ENCODE data around the gene CHRM4.

Gene CHRM4

GRCh38 chr11:46351606-46352005 is 40.0 kb downstream of the CHRM4 start:
- H3K79me1 ChIP-seq (ENCODE audit: low read depth, low read length), result peaks cover 17% of the 10 kb centered on the region
- peaks cover 0 to 12% of the 10 kb centered on the region in 2 donors for H3K36me3 ChIP-seq (replicated peaks in 1 of 2; ENCODE audit: control insufficient read depth in 2 of 2, insufficient read depth in 2 of 2, low read length in 2 of 2)
- no peak overlapping the region for H3K4ac ChIP-seq (ENCODE audit: low read length)
- no peak overlapping the region for H3K23ac ChIP-seq (ENCODE audit: low read depth, low read length, poor library complexity)
- H3K4me1 ChIP-seq (ENCODE audit: control insufficient read depth in 2 of 2, insufficient read depth in 1 of 2, low read depth in 1 of 2, low read length in 2 of 2), result peaks cover 12 to 27% of the 10 kb centered on the region in 2 donors
- H3K4me3 ChIP-seq (ENCODE audit: low read length in 2 of 2), result no peak overlapping the region
- H3K4me2 ChIP-seq (ENCODE audit: insufficient read depth, low read length, poor library complexity, severe bottlenecking), result no peak overlapping the region
- no peak overlapping the region for H2BK12ac ChIP-seq (ENCODE audit: low read length)
- H2BK5ac ChIP-seq (ENCODE audit: low read length), result no peak overlapping the region
- WGBS, 2 donors (ENCODE audit: extremely low coverage in 2 of 2, insufficient read length in 2 of 2, insufficient replicate concordance in 1 of 2), result no CpG with 5 or more reads among the region's 5 CpGs
- no peak overlapping the region for H2AFZ ChIP-seq (ENCODE audit: low read length)
- no peak for DNase-seq (ENCODE audit: low spot score)
- no peaks in the 10 kb centered on the region for H3K9me3 ChIP-seq (replicated peaks in 1 of 2; ENCODE audit: control insufficient read depth in 2 of 2, insufficient read depth in 1 of 2, low read depth in 1 of 2, low read length in 2 of 2)
- H2AK5ac ChIP-seq (ENCODE audit: low read depth, low read length), result peak overlapping the region; percentile 93
- no peak overlapping the region for H2BK120ac ChIP-seq (ENCODE audit: low read depth, low read length)
- H3K27me3 ChIP-seq (ENCODE audit: control insufficient read depth in 3 of 3, insufficient read depth in 3 of 3, low read depth in 1 of 3, low read length in 3 of 3), result peaks cover 0 to 4% (median 0%) of the 10 kb centered on the region in 3 experiments
- H3K9ac ChIP-seq (ENCODE audit: low read depth, low read length, poor library complexity), result no peak overlapping the region
- H4K8ac ChIP-seq (ENCODE audit: low read depth, low read length), result no peak overlapping the region
- H3K27ac ChIP-seq (replicated peaks; ENCODE audit: low read length), result no peak overlapping the region
- no peak overlapping the region for H3K18ac ChIP-seq (ENCODE audit: low read length)
- no peak overlapping the region for H3K14ac ChIP-seq (ENCODE audit: low read length)
- H2BK15ac ChIP-seq (ENCODE audit: low read length), result no peak overlapping the region
- no peak overlapping the region for H4K91ac ChIP-seq (ENCODE audit: low read depth, low read length, poor library complexity)

- H3K9me3 ChIP-seq (replicated peaks in 1 of 2; ENCODE audit: control insufficient read depth in 2 of 2, insufficient read depth in 1 of 2, low read depth in 1 of 2, low read length in 2 of 2), result no peaks in the 10 kb centered on the region
- no peak overlapping the region for H2BK120ac ChIP-seq (ENCODE audit: low read depth, low read length)
- peaks cover 14 to 24% of the 10 kb centered on the region in 2 donors for H3K4me1 ChIP-seq (ENCODE audit: control insufficient read depth in 2 of 2, insufficient read depth in 1 of 2, low read depth in 1 of 2, low read length in 2 of 2)
- no peak overlapping the region for H3K14ac ChIP-seq (ENCODE audit: low read length)
- no peak overlapping the region for H2AFZ ChIP-seq (ENCODE audit: low read length)
- no CpG with 5 or more reads among the region's 8 CpGs for WGBS, 2 donors (ENCODE audit: extremely low coverage in 2 of 2, insufficient read length in 2 of 2, insufficient replicate concordance in 1 of 2)
- no peak overlapping the region for H3K23ac ChIP-seq (ENCODE audit: low read depth, low read length, poor library complexity)
- H2BK15ac ChIP-seq (ENCODE audit: low read length), result no peak overlapping the region
- H3K27me3 ChIP-seq (ENCODE audit: control insufficient read depth in 3 of 3, insufficient read depth in 3 of 3, low read depth in 1 of 3, low read length in 3 of 3), result peaks cover 0 to 5% (median 0%) of the 10 kb centered on the region in 3 experiments
- peaks cover 15% of the 10 kb centered on the region for H3K79me1 ChIP-seq (ENCODE audit: low read depth, low read length)
- peaks cover 0 to 8% of the 10 kb centered on the region in 2 donors for H3K36me3 ChIP-seq (replicated peaks in 1 of 2; ENCODE audit: control insufficient read depth in 2 of 2, insufficient read depth in 2 of 2, low read length in 2 of 2)
- no peak overlapping the region for H4K91ac ChIP-seq (ENCODE audit: low read depth, low read length, poor library complexity)
- H3K4ac ChIP-seq (ENCODE audit: low read length), result no peak overlapping the region
- no peak overlapping the region for H3K4me2 ChIP-seq (ENCODE audit: insufficient read depth, low read length, poor library complexity, severe bottlenecking)
- H3K27ac ChIP-seq (replicated peaks; ENCODE audit: low read length), result no peak overlapping the region
- H3K4me3 ChIP-seq (ENCODE audit: low read length in 2 of 2), result no peak overlapping the region
- H2AK5ac ChIP-seq (ENCODE audit: low read depth, low read length), result no peak overlapping the region
- DNase-seq (ENCODE audit: low spot score), result no peak
- no peak overlapping the region for H2BK5ac ChIP-seq (ENCODE audit: low read length)
- H2BK12ac ChIP-seq (ENCODE audit: low read length), result no peak overlapping the region
- H4K8ac ChIP-seq (ENCODE audit: low read depth, low read length), result no peak overlapping the region
- H3K9ac ChIP-seq (ENCODE audit: low read depth, low read length, poor library complexity), result peak overlapping the region; percentile 76
- peak overlapping the region; percentile 52 for H3K18ac ChIP-seq (ENCODE audit: low read length)
These were observed 40.4 kb downstream of the CHRM4 start for GRCh38 chr11:46351148-46351547.

- WGBS, 2 donors (ENCODE audit: extremely low coverage in 2 of 2, insufficient read length in 2 of 2, insufficient replicate concordance in 1 of 2), result no CpG with 5 or more reads among the region's 3 CpGs
These were observed 40.9 kb downstream of the CHRM4 start for GRCh38 chr11:46350695-46351094.

GRCh38 chr11:46348566-46349401 is 42.8 kb downstream of the CHRM4 start:
- H2BK120ac ChIP-seq (ENCODE audit: low read depth, low read length), result no peak overlapping the region
- H3K27ac ChIP-seq (replicated peaks; ENCODE audit: low read length), result no peak overlapping the region
- H2AK5ac ChIP-seq (ENCODE audit: low read depth, low read length), result no peak overlapping the region
- peak overlapping the region in 1 of 2 donors; percentile 75 for H3K4me3 ChIP-seq (ENCODE audit: low read length in 2 of 2)
- no peak overlapping the region for H3K14ac ChIP-seq (ENCODE audit: low read length)
- no peak overlapping the region for H4K8ac ChIP-seq (ENCODE audit: low read depth, low read length)
- H4K91ac ChIP-seq (ENCODE audit: low read depth, low read length, poor library complexity), result no peak overlapping the region
- peaks cover 0 to 4% of the 10 kb centered on the region in 2 donors for H3K36me3 ChIP-seq (replicated peaks in 1 of 2; ENCODE audit: control insufficient read depth in 2 of 2, insufficient read depth in 2 of 2, low read length in 2 of 2)
- no peak overlapping the region for H3K4ac ChIP-seq (ENCODE audit: low read length)
- H3K79me1 ChIP-seq (ENCODE audit: low read depth, low read length), result peaks cover 15% of the 10 kb centered on the region
- peaks cover 0 to 5% (median 0%) of the 10 kb centered on the region in 3 experiments for H3K27me3 ChIP-seq (ENCODE audit: control insufficient read depth in 3 of 3, insufficient read depth in 3 of 3, low read depth in 1 of 3, low read length in 3 of 3)
- H3K4me1 ChIP-seq (ENCODE audit: control insufficient read depth in 2 of 2, insufficient read depth in 1 of 2, low read depth in 1 of 2, low read length in 2 of 2), result peaks cover 18 to 23% of the 10 kb centered on the region in 2 donors
- H2BK5ac ChIP-seq (ENCODE audit: low read length), result no peak overlapping the region
- WGBS, 2 donors (ENCODE audit: extremely low coverage in 2 of 2, insufficient read length in 2 of 2, insufficient replicate concordance in 1 of 2), result no CpG with 5 or more reads among the region's 18 CpGs
- no peak overlapping the region for H2BK12ac ChIP-seq (ENCODE audit: low read length)
- H2BK15ac ChIP-seq (ENCODE audit: low read length), result no peak overlapping the region
- DNase-seq (ENCODE audit: low spot score), result no peak
- no peaks in the 10 kb centered on the region for H3K9me3 ChIP-seq (replicated peaks in 1 of 2; ENCODE audit: control insufficient read depth in 2 of 2, insufficient read depth in 1 of 2, low read depth in 1 of 2, low read length in 2 of 2)
- H3K9ac ChIP-seq (ENCODE audit: low read depth, low read length, poor library complexity), result no peak overlapping the region
- H3K23ac ChIP-seq (ENCODE audit: low read depth, low read length, poor library complexity), result no peak overlapping the region
- no peak overlapping the region for H2AFZ ChIP-seq (ENCODE audit: low read length)
- no peak overlapping the region for H3K4me2 ChIP-seq (ENCODE audit: insufficient read depth, low read length, poor library complexity, severe bottlenecking)
- H3K18ac ChIP-seq (ENCODE audit: low read length), result no peak overlapping the region

More at GRCh38 chr11:46350695-46351094, 40.9 kb downstream of the CHRM4 start:
- peaks cover 0 to 5% (median 0%) of the 10 kb centered on the region in 3 experiments for H3K27me3 ChIP-seq (ENCODE audit: control insufficient read depth in 3 of 3, insufficient read depth in 3 of 3, low read depth in 1 of 3, low read length in 3 of 3)
- H2BK120ac ChIP-seq (ENCODE audit: low read depth, low read length), result no peak overlapping the region
- no peak overlapping the region for H3K4me3 ChIP-seq (ENCODE audit: low read length in 2 of 2)
- H3K4me1 ChIP-seq (ENCODE audit: control insufficient read depth in 2 of 2, insufficient read depth in 1 of 2, low read depth in 1 of 2, low read length in 2 of 2), result peaks cover 14 to 23% of the 10 kb centered on the region in 2 donors
- no peak overlapping the region for H3K14ac ChIP-seq (ENCODE audit: low read length)
- no peak overlapping the region for H3K23ac ChIP-seq (ENCODE audit: low read depth, low read length, poor library complexity)
- no peak for DNase-seq (ENCODE audit: low spot score)
- no peak overlapping the region for H2AK5ac ChIP-seq (ENCODE audit: low read depth, low read length)
- H2BK12ac ChIP-seq (ENCODE audit: low read length), result no peak overlapping the region
- H3K18ac ChIP-seq (ENCODE audit: low read length), result no peak overlapping the region
- H3K36me3 ChIP-seq (replicated peaks in 1 of 2; ENCODE audit: control insufficient read depth in 2 of 2, insufficient read depth in 2 of 2, low read length in 2 of 2), result peaks cover 0 to 8% of the 10 kb centered on the region in 2 donors
- H3K27ac ChIP-seq (replicated peaks; ENCODE audit: low read length), result no peak overlapping the region
- no peak overlapping the region for H4K8ac ChIP-seq (ENCODE audit: low read depth, low read length)
- no peak overlapping the region for H4K91ac ChIP-seq (ENCODE audit: low read depth, low read length, poor library complexity)
- H2BK5ac ChIP-seq (ENCODE audit: low read length), result no peak overlapping the region
- no peak overlapping the region for H2AFZ ChIP-seq (ENCODE audit: low read length)
- no peak overlapping the region for H2BK15ac ChIP-seq (ENCODE audit: low read length)
- H3K9ac ChIP-seq (ENCODE audit: low read depth, low read length, poor library complexity), result no peak overlapping the region
- peaks cover 15% of the 10 kb centered on the region for H3K79me1 ChIP-seq (ENCODE audit: low read depth, low read length)
- H3K4me2 ChIP-seq (ENCODE audit: insufficient read depth, low read length, poor library complexity, severe bottlenecking), result no peak overlapping the region
- no peaks in the 10 kb centered on the region for H3K9me3 ChIP-seq (replicated peaks in 1 of 2; ENCODE audit: control insufficient read depth in 2 of 2, insufficient read depth in 1 of 2, low read depth in 1 of 2, low read length in 2 of 2)
- no peak overlapping the region for H3K4ac ChIP-seq (ENCODE audit: low read length)

Data from neuronal stem cell (in vitro differentiated cells).